Ammon's horn (tissue), 1 donor: ENCODE measurements around the gene TMEM150C.
A peak's percentile ranks its signal among the peaks of the same experiment; 100 is the strongest.
"Not testable (repeated sequence)": the region's sequence is repeated elsewhere in the genome, so short reads cannot be mapped to it uniquely, and the experiment has no call there.

Source experiments
- DNase-seq: peaks from one replicate; pipeline ENCODE4 v3.0.0-alpha.2; 2016; ENCODE audit warnings: low spot score

Gene TMEM150C

GRCh38 chr4:82569076-82569475 lies 7.3 kb upstream of the TMEM150C start:
- no peak for DNase-seq

DNA sequence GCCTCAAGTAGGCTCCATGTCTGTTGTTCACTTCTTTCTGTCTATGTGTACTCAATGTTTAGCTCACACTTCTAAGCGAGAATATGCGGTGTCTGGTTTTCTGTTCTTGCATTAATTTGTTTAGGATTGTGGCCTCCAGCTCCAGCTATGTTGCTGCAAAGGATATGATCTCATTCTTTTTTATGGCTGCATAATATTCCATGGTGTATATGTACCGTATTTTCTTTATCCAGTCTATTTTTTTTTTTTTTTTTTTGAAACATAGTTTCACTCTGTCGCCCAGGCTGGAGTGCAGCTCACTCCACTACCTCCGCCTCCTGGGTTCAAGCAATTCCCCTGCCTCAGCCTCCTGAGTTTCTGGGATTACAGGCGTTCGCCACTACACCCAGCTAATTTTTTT lies 5.7 kb upstream of the TMEM150C start:
- DNase-seq, result no peak

DNA sequence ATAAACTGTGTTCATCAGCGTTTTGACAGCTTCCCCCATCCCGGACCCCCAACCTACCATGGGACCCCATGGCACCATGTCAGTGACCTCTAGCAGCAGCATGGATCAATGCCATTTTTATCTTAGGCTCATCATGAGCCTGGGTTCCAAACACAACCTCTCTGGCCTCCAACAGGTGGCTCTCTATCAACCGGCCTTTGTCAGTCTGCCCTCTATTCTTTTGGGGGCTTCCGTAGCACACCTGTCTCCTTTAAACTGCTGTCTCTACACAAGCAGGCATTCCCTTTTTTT lies 721 bp upstream of the TMEM150C start:
- no peak for DNase-seq

DNA sequence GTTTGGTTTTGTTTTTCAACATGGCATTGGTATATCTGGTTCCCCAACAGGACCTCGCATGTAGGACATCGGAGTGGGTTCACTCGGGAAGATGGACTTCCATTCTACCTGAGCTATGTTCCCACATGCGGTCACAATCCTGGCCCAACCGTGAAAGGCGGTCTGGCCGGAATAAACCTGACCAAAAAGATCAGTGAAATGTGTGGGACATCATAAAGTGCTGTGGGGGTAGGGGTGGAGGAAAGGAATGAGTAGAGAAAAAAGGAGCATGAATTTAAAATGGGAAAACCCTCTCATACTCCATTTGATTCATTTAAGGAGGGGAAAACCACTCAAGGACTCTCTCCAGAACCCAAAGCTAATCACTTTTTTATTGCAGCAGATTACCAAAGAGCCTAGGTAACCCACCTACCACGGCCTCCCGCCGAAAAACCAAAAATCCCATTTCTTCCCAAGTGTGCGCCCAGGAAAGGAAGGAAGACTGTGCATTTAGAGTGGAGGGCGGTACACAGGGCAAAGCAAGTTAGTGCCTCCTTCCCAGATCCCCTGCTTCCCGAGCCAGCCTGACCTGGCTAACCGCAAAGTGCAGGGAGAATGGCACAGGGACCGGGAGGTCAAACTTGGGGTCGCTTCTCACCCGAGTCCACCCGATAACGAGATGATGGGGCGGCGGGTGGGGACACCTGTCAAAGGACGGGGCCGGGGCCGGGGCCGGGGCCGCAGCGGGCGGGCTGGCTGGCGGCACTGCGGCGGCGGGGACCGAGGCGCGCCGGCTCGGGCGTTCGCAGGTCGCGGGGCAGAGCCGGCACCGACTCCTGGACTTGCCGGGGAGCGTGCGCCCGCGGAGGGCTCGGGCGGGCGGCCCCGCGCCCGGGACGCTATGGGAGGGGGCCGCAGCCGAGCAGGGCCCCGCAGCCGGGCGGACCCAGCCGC lies 669 bp downstream of the TMEM150C start:
- no peak for DNase-seq

- no peak for DNase-seq
These were observed 2.1 kb downstream of the TMEM150C start for GRCh38 chr4:82559735-82560120.

DNA sequence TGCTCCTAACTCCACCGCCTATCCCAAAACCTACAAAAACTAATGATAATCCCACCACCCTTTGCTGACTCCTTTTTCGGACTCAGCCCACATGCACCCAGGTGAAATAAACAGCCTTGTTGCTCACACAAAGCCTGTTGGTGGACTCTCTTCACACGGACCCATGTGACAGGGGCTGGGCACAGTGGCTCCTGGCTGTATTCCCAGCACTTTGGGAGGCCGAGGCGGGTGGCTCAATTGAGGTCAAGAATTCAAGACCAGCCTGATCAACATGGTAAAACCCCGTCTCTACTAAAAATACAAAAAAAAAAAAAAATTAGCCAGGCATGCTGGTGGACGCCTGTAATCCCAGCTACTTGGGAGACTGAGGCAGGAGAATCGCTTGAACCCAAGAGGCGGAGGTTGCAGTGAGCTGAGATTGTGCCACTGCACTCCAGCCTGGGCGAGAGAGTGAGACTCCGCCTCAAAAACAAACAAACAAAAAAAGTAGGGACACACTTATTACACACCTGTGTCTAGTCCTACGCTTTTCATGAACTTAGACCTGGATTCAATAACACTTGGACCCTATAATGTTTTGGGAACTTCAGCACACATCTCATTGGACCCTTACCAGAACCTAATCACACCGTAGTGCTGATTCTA lies 2.6 kb downstream of the TMEM150C start:
- peak; percentile 18 for DNase-seq

GRCh38 chr4:82555276-82555675 lies 6.5 kb downstream of the TMEM150C start:
- DNase-seq, result peak; percentile 16

- no peak for DNase-seq
These were observed 8.8 kb downstream of the TMEM150C start for GRCh38 chr4:82553020-82553419.

GRCh38 chr4:82551734-82552133 lies 10.1 kb downstream of the TMEM150C start:
- no peak for DNase-seq

DNA sequence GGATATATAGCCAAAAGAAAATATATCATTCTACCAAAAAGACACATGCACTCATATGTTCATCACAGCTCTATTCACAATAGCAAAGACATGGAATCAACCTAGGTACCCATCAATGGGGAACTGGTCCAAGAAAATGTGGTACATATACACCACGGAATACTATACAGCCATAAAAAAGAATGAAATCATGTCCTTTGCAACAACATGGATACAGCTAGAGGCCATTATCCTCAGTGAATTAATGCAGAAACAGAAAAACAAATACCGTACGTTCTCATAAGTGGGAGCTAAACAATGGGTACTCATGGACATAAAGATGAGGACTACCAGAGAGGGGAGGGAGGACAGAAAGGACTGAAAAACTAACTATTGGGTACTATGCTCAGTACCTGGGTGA lies 13.9 kb downstream of the TMEM150C start:
- not testable (repeated sequence) for DNase-seq

DNA sequence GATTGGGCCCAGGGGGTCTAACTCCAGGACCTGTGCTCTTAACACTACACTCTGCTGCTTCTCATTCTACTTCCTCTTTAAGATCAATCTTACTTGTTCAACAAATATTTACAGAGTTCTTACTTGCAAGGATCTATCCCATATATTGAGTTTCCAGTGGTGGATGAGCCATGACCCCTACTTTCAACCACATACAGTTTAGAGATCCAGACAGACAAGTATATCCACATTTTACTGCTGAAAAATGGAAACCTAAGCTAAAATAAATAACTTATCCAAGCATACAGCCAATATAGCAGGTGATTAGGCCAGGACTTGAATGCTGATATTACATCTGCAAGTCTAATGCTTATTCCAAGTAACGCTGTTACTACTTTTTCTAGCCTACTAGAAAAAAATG lies 18.7 kb downstream of the TMEM150C start:
- no peak for DNase-seq

DNA sequence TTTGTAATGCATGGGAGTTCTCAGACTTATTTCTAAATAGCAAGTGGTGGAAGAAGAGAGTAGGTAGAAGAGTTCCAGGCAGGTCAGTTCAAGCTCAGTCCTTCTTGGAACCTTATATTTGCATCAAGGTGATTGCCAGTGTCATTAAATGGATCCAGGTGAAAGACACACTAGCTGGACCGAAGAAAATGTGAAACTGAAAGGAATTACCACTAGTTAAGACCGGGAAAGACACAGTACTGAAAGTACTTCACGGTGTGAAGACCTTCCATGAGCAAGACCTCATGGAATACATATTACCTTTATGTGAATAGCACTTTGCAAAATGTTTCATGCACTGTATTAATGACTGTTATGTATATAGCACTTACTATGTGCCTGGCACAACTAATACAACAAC lies 19.1 kb downstream of the TMEM150C start:
- DNase-seq, result no peak

GRCh38 chr4:82529322-82529721 lies 32.5 kb downstream of the TMEM150C start:
- DNase-seq, result no peak

- DNase-seq, result peak; percentile 30
These were observed 32.9 kb downstream of the TMEM150C start for GRCh38 chr4:82528868-82529267.

- no peak for DNase-seq
These were observed 33.7 kb downstream of the TMEM150C start for GRCh38 chr4:82528074-82528473.

- no peak for DNase-seq
These were observed 36.4 kb downstream of the TMEM150C start for GRCh38 chr4:82525307-82525911.

DNA sequence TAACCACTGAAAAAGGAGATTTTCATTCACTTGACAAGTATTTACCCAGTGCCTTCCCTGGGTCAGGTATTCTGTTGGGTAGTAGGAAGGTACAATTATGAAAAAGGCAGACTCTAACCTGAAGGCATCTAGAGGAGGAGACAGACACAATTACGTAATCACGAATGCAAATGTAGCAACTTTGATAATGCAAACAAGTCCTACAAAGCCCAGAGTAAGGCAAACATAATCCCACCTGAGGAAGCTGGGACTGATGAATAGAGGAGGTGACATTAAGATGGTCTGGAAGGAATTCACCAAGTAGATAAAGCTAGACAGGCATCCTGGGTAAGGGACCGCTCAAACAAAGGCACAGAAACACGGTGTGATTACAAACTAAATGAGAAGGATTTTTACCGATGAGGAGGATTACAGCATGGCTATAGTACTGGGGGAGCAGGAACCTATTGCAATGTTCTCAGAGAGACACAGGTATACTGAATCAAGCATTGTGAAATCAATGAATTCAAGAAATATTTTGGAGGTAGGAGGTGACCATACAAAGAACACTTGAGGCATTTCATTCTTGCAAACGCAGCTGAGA lies 37.1 kb downstream of the TMEM150C start:
- DNase-seq, result no peak

- no peak for DNase-seq
These were observed 38.6 kb downstream of the TMEM150C start for GRCh38 chr4:82523179-82523578.

GRCh38 chr4:82522472-82522871 lies 39.3 kb downstream of the TMEM150C start:
- no peak for DNase-seq

DNA sequence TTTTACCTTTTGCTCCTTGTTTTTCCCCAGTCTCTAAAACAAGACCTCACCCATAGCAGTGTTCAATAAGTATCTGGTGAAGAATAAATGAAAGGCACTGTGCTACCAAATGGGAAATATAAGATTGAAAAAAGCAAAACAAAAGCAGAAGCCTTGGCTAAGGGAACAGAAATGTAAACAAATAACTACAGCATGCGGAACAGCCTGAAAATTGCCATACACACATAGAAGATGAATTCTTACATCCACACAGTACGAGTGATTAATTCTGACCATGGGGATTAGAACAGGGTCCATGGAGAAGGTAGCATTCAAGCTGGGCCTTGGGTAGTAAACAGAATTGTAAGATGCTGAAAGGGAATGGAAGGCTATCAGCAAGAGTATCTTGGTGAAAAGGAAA lies 40.5 kb downstream of the TMEM150C start:
- DNase-seq, result no peak

- no peak for DNase-seq
These were observed 42.0 kb downstream of the TMEM150C start for GRCh38 chr4:82519776-82520175.

GRCh38 chr4:82519072-82519471 lies 42.7 kb downstream of the TMEM150C start:
- no peak for DNase-seq

- no peak for DNase-seq
These were observed 44.7 kb downstream of the TMEM150C start for GRCh38 chr4:82517043-82517442.
